ENCODE results near the gene PKN2.
"Not testable (repeated sequence)": the region's sequence is repeated elsewhere in the genome, so short reads cannot be mapped to it uniquely, and the experiment has no call there.

- not testable (repeated sequence) for TF ChIP-seq CTCF, POLR2A (IDR thresholded peaks at IDR 0.05)
These were observed 196.6 kb downstream of the PKN2 start for GRCh38 chr1:88880717-88881116.

Data from right lobe of liver (tissue), 4 donors.